Neural progenitor cell (in vitro differentiated cells): ENCODE results near the gene SOCS4. TPM values are rescaled to one million over a fixed set of nuclear protein-coding genes. Genes with fewer than 3 reads are reported as not detected.
"Not testable (repeated sequence)": the region's sequence is repeated elsewhere in the genome, so short reads cannot be mapped to it uniquely, and the experiment has no call there.

Source experiments
- DNase-seq: peaks from one replicate; pipeline ENCODE4 v3.0.0-alpha.2; 2016; ENCODE audit warnings: low spot score
- H2AFZ ChIP-seq: fragments of 200-600 bp; sonication (generic); replicated peaks from 2 replicates; pipeline ENCODE4 v1.6.1; 2016; ENCODE audit warnings: antibody characterized with exemption
- H3F3A ChIP-seq: fragments of 200-600 bp; sonication (generic); 2 replicates; pipeline ENCODE4 v1.6.1; 2016; ENCODE audit warnings: antibody characterized with exemption, low read depth
- H3K27ac ChIP-seq: fragments of 200-600 bp; sonication (generic); 2 replicates; pipeline ENCODE4 v1.5.1; 2016; ENCODE audit warnings: mild to moderate bottlenecking
- H3K27me3 ChIP-seq: fragments of 200-600 bp; sonication (generic); 2 replicates; pipeline ENCODE4 v1.6.1; 2016; ENCODE audit warnings: mild to moderate bottlenecking, moderate library complexity
- H3K36me3 ChIP-seq: fragments of 200-600 bp; sonication (generic); 2 replicates; pipeline ENCODE4 v1.5.1; 2016
- H3K4me1 ChIP-seq: fragments of 200-600 bp; sonication (generic); 2 replicates; pipeline ENCODE4 v1.6.1; 2016; ENCODE audit warnings: mixed run types
- H3K4me2 ChIP-seq: fragments of 200-600 bp; sonication (generic); 2 replicates; pipeline ENCODE4 v1.6.1; 2016
- H3K4me3 ChIP-seq: fragments of 200-600 bp; sonication (generic); 2 replicates; pipeline ENCODE4 v1.5.1; 2016
- H3K79me2 ChIP-seq: fragments of 200-600 bp; sonication (generic); 2 replicates; pipeline ENCODE4 v1.6.1; 2016; ENCODE audit warnings: low read depth
- H3K9ac ChIP-seq: fragments of 200-600 bp; sonication (generic); 2 replicates; pipeline ENCODE4 v1.6.1; 2016
- H3K9me3 ChIP-seq: fragments of 200-600 bp; sonication (generic); 2 replicates; pipeline ENCODE4 v1.5.1; 2016; ENCODE audit warnings: low read depth
- H4K20me1 ChIP-seq: fragments of 200-600 bp; sonication (generic); 2 replicates; pipeline ENCODE4 v1.6.1; 2016; ENCODE audit warnings: low read depth
- H3K27ac Mint-ChIP-seq: 3 replicates; pipeline ENCODE4 v1.8.0; 2021; ENCODE audit warnings: mixed read lengths
- H3K27me3 Mint-ChIP-seq: 2 replicates; pipeline ENCODE4 v1.8.0; 2022; ENCODE audit warnings: low read depth, mild to moderate bottlenecking, inconsistent platforms, moderate library complexity, mixed read lengths; ENCODE audit not compliant: insufficient read depth
- H3K36me3 Mint-ChIP-seq: 3 replicates; pipeline ENCODE4 v1.8.0; 2021; ENCODE audit warnings: mixed read lengths
- H3K4me1 Mint-ChIP-seq: 3 replicates; pipeline ENCODE4 v1.8.0; 2021; ENCODE audit warnings: mixed read lengths
- H3K4me3 Mint-ChIP-seq: 3 replicates; pipeline ENCODE4 v1.8.0; 2021; ENCODE audit warnings: mild to moderate bottlenecking, moderate library complexity, mixed read lengths
- H3K9me3 Mint-ChIP-seq: 3 replicates; pipeline ENCODE4 v1.8.0; 2020; ENCODE audit warnings: mixed read lengths
- CTCF ChIP-seq: fragments of 200-600 bp; sonication (generic); IDR thresholded peaks from 2 replicates; pipeline ENCODE4 v1.5.1; 2017; ENCODE audit warnings: antibody characterized with exemption, mild to moderate bottlenecking
- EZH2 ChIP-seq: fragments of 200-600 bp; sonication (generic); IDR thresholded peaks from 2 replicates; pipeline ENCODE4 v1.6.1; 2017; ENCODE audit warnings: antibody characterized with exemption, mild to moderate bottlenecking, moderate library complexity
- EZH2phosphoT487 ChIP-seq: fragments of 200-600 bp; sonication (generic); IDR thresholded peaks from 2 replicates; pipeline ENCODE4 v1.6.1; 2017; ENCODE audit warnings: antibody characterized with exemption
- total RNA-seq: library from RNA; depleted of rRNA; stranded (reverse); fragments of >200 nt; gene quantifications from 2 replicates; pipeline ENCODE4 v1.2.3, GENCODE V29; 2015; ENCODE audit warnings: low replicate concordance

SOCS4 gene
- total RNA-seq, 1 donor from 2014 or later = 32.6 TPM

GRCh38 chr14:55074662-55075061 is 47.6 kb downstream of the SOCS4 start:
- Histone ChIP-seq H2AFZ (no peak overlapping the region), H3K9me3 (no peaks in the 10 kb centered on the region), H3K36me3 (no peaks in the 10 kb centered on the region), H3K4me3 (no peak overlapping the region), H3K9ac (no peak overlapping the region), H3K27me3 (no peaks in the 10 kb centered on the region), H3K4me1 (peaks cover 12% of the 10 kb centered on the region), H3K4me2 (no peak overlapping the region), H3K27ac (no peak overlapping the region), H3F3A (peaks cover 20% of the 10 kb centered on the region), H4K20me1 (no peaks in the 10 kb centered on the region), H3K79me2 (no peaks in the 10 kb centered on the region)
- Mint-ChIP-seq H3K9me3 (no peaks in the 10 kb centered on the region), H3K27ac (no peak overlapping the region), H3K4me3 (no peak overlapping the region), H3K36me3 (no peaks in the 10 kb centered on the region), H3K4me1 (peaks cover 53% of the 10 kb centered on the region), H3K27me3 (peaks cover 5% of the 10 kb centered on the region)
- no peak for TF ChIP-seq EZH2phosphoT487
- no peak for TF ChIP-seq EZH2
- TF ChIP-seq CTCF = no peak
- DNase-seq = no peak

GRCh38 chr14:55075628-55076175 is 48.7 kb downstream of the SOCS4 start:
- Histone ChIP-seq H3K4me2 (no peak overlapping the region), H3F3A (peaks cover 9% of the 10 kb centered on the region), H3K79me2 (no peaks in the 10 kb centered on the region), H2AFZ (no peak overlapping the region), H3K27ac (no peak overlapping the region), H4K20me1 (no peaks in the 10 kb centered on the region), H3K36me3 (no peaks in the 10 kb centered on the region), H3K9me3 (no peaks in the 10 kb centered on the region), H3K9ac (no peak overlapping the region), H3K4me1 (peaks cover 12% of the 10 kb centered on the region), H3K27me3 (no peaks in the 10 kb centered on the region), H3K4me3 (no peak overlapping the region)
- no peaks in the 10 kb centered on the region for H3K36me3 Mint-ChIP-seq
- no peak for DNase-seq
- H3K4me3 Mint-ChIP-seq = no peak overlapping the region
- peaks cover 5% of the 10 kb centered on the region for H3K27me3 Mint-ChIP-seq
- TF ChIP-seq CTCF (no peak), EZH2phosphoT487 (no peak), EZH2 (no peak)
- H3K27ac Mint-ChIP-seq = peak overlapping the region; percentile 27
- no peaks in the 10 kb centered on the region for H3K9me3 Mint-ChIP-seq
- H3K4me1 Mint-ChIP-seq = peaks cover 52% of the 10 kb centered on the region

- H2AFZ ChIP-seq = no peak overlapping the region
- H3K36me3 ChIP-seq = no peaks in the 10 kb centered on the region
- peaks cover 6% of the 10 kb centered on the region for H3K4me1 ChIP-seq
- Mint-ChIP-seq H3K27ac (no peak overlapping the region), H3K27me3 (peaks cover 4% of the 10 kb centered on the region), H3K36me3 (no peaks in the 10 kb centered on the region), H3K4me3 (no peak overlapping the region), H3K9me3 (no peaks in the 10 kb centered on the region), H3K4me1 (peaks cover 35% of the 10 kb centered on the region)
- H3K9me3 ChIP-seq = no peaks in the 10 kb centered on the region
- H3K27ac ChIP-seq = no peak overlapping the region
- DNase-seq = peak; percentile 48
- H3K4me2 ChIP-seq = no peak overlapping the region
- TF ChIP-seq EZH2phosphoT487 = no peak
- TF ChIP-seq EZH2 = no peak
- no peak for TF ChIP-seq CTCF
- H4K20me1 ChIP-seq = no peaks in the 10 kb centered on the region
- H3F3A ChIP-seq = peaks cover 7% of the 10 kb centered on the region
- H3K27me3 ChIP-seq = no peaks in the 10 kb centered on the region
- H3K4me3 ChIP-seq = no peak overlapping the region
- H3K79me2 ChIP-seq = no peaks in the 10 kb centered on the region
- H3K9ac ChIP-seq = no peak overlapping the region
Measured at GRCh38 chr14:55077170-55078151, 50.4 kb downstream of the SOCS4 start.

- H3K9ac ChIP-seq, H3K27me3 ChIP-seq, H3K4me2 ChIP-seq, DNase-seq, H3K27me3 Mint-ChIP-seq, H3K36me3 Mint-ChIP-seq, H3K27ac ChIP-seq, H4K20me1 ChIP-seq, H3K9me3 ChIP-seq, H3K4me3 Mint-ChIP-seq, H3K36me3 ChIP-seq, H3F3A ChIP-seq, H3K79me2 ChIP-seq, H3K4me3 ChIP-seq, H3K4me1 ChIP-seq, H2AFZ ChIP-seq, H3K9me3 Mint-ChIP-seq, H3K27ac Mint-ChIP-seq: not testable (repeated sequence)
- H3K4me1 Mint-ChIP-seq = peaks cover 17% of the 10 kb centered on the region
Measured at GRCh38 chr14:55079961-55080360, 52.9 kb downstream of the SOCS4 start.
